Activated CD8-positive, alpha-beta memory T cell treated with anti-CD3 and anti-CD28 coated beads for 1 hour (primary cell): Measurements from ENCODE around the gene DLEC1.
A peak's percentile ranks its signal among the peaks of the same experiment; 100 is the strongest.

Experiments used
- DNase-seq, 2 donors: peaks; one replicate each; pipeline ENCODE4 v3.0.0-alpha.2; 2020; ENCODE audit warnings: low read depth in 1 of 2; ENCODE audit errors: extremely low read depth in 1 of 2

DLEC1 gene

GRCh38 chr3:38107911-38108648 is 69.1 kb downstream of the DLEC1 start:
- no peak for DNase-seq

GRCh38 chr3:38108649-38109579 is 69.9 kb downstream of the DLEC1 start:
- no peak for DNase-seq

DNA sequence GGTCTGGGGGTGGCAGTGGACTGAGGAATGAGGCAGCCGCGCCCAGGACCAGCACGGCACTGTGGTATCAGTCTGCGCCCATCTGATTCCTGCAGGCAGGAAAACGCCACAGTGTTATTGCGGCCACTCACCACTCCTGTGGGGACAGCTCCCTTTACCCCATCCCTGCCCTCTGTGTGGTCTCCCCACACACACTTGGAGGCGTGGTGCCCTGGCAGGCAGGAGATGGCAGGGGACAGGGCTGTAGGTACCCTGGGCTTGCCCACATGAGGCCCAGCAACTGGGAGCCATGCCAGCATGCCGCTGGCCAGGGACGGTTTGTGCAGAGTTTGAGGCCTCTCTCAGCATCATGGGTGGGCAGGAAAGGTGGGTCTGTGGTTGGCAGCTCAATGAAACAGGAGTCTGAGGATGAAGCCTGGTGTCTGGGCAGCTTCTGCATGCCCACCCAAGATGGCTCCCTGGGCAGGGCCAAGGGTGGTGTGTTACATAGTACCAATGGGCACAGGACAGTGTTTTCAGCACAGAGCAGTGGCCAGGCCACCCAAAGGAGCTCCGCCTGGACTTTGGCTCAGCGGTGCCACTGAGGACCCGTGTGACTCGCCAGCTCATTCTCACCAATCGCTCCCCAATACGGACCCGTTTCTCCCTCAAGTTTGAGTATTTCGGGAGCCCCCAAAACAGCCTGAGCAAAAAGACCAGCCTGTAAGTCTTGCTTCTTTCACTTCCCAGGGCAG is 70.7 kb downstream of the DLEC1 start:
- no peak for DNase-seq

DNA sequence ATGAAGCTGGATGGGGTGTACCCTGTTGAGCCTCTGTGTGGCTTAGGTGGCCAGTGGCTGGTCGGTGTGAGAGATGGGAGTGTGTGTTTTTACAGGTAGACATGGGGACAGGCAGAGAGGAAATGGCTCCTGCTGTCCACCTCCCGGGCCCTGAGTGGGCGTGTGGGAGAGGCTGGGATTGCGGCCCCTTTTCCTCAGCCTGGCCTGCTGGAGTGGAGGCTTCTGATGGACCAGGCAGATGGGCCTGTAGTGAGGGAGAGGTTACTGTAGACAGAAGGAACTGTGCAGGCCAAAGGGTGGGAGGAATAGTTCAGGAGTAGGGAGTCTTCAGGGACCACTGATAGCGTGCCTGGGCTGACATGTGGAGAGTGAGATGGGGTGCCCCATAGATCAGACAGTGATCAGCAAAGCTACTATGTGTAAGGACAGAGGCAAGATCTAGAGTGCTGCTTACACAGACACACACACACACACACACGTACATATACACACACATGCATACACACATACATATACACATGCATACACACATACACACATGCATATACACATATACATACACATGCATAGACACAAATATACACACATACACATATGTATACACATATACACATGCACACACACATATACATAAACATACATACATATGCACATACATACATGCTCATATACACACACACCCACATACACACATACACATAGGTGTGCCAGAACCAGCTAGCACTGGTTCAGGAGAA is 71.5 kb downstream of the DLEC1 start:
- DNase-seq, result no peak

- DNase-seq, result no peak
These were observed 72.2 kb downstream of the DLEC1 start for GRCh38 chr3:38111201-38111600.

GRCh38 chr3:38111696-38112377 is 72.8 kb downstream of the DLEC1 start:
- DNase-seq, result no peak

GRCh38 chr3:38112378-38112761 is 73.4 kb downstream of the DLEC1 start:
- no peak for DNase-seq

- no peak for DNase-seq
These were observed 75.3 kb downstream of the DLEC1 start for GRCh38 chr3:38114052-38114874.

DNA sequence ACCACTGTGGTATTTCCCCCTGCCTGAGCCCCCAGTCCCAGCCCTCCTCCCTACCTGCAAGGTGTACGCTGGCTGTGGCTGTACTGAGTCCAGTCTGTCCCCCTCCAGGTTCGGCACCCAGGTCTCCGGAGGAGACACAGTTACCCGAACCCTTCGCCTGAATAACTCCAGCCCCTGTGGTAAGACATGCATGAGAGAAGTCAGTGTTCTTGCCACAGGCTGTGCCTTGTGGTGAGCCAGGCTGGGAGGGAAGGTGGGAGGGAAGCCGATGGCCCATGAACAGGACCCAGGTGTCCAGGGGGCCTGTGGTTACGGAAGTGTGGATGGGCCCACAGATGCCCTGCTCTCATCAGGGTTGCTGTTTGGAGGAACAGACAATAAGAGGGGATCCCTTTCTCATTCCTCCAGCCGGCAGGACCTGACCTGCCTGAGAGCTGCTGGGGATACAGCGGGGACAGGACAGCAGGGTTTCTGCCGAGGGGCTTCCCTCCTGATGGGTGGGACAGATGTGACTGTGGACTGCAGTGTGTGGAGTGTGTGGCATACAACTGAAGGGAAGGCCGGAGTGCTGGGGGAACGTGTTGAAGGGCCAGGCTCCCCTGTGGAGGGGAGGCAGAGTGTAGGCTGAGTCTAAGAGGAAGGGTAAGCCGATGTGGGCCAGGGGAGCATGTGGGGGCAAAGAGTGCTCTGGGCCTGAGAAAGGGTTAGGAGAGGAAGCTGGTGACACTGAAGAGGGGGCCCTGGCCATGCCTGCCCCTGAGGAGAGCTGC is 76.1 kb downstream of the DLEC1 start:
- no peak for DNase-seq

- DNase-seq, result no peak
These were observed 76.8 kb downstream of the DLEC1 start for GRCh38 chr3:38115645-38116427.

GRCh38 chr3:38116471-38117162 is 77.6 kb downstream of the DLEC1 start:
- no peak for DNase-seq

DNA sequence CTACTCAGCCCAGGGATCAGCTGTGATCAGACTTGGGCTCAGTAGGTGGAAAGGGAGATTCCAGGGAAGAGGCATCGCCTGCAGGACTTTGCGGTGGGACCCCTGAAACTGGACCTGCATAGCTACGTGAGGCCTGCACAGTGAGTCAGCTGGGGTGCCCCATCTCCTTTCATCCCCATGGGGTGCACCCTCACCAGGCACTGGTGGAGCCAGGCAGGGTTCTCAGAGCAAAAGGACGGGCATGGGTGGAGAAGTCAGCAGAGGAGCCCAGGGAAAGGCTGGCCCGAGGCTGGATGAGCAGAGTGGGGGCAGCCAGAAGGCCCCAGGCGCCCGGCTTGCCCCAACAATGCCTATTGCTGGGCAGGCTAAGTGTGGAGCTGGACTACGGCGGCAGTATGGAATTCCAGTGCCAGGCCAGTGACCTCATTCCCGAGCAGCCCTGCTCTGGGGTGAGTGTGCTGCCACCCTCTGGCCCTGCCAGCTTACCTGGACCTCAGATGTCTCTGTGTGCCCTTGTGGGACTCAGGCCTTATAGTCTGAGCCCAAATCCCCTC is 78.2 kb downstream of the DLEC1 start:
- DNase-seq, result no peak

DNA sequence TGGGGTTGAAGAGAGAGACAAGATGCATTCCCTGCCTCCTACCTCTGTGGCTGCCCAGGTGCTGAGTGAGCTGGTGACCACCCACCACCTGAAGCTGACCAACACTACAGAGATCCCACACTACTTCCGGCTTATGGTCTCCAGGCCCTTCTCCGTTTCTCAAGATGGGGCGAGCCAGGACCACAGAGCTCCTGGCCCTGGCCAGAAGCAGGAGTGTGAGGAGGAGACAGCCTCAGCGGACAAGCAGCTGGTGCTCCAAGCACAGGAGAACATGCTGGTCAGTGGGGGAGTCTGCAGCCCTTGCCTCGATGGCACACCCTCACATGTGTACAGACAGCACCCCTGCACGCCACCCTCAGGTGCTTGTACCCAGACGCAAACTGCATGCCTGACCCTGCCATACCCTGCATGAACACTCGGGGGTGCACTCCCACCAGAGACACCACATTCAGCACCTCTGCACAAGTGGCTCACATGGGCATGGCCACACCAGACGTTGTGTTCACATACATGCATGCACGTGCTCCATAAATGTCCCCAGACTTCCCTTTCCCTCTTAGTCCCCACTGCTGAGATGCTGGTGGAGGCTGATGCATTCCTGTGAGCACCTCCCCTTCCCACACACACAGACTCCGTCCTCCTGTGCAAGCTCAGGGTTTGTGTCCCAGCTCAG is 78.9 kb downstream of the DLEC1 start:
- DNase-seq, result peak in 1 of 2 donors; percentile 57

- no peak for DNase-seq
These were observed 79.6 kb downstream of the DLEC1 start for GRCh38 chr3:38118421-38119247.

GRCh38 chr3:38119248-38119544 is 80.2 kb downstream of the DLEC1 start:
- no peak for DNase-seq
